ENCODE results near the gene TCF7.

Gene TCF7

DNA sequence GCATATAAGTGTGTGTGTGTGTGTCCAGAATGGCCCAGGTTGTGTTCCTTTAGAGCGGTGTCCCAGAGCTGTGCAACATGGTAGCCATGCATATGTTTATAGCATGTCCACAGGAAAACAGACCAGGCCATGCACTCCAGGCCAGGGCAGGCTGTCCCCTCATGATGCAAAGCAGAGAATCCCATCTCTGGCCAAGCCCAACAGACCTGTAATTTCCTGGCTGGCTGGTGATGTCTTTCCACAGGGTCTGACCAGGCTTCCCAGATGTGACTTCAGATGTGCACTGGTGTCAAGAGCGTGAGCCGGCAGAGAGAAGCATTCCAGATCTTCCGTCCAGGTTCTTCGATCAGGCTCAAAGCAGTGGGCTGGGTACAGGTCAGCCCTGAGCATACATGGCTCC is 21.1 kb upstream of the TCF7 start:
- Histone ChIP-seq H3K36me3 (ENCODE audit: insufficient read depth, low read depth, low read length) (no peaks in the 10 kb centered on the region), H3K4me1 (ENCODE audit: insufficient read depth, low read length) (no peaks in the 10 kb centered on the region), H3K27me3 (ENCODE audit: insufficient read depth, low read length) (peaks cover 16% of the 10 kb centered on the region; the same call in 1 of the 2 replicates), H3K9ac (ENCODE audit: low read depth, low read length) (no peak overlapping the region), H3K9me3 (ENCODE audit: insufficient read depth, low read depth, low read length) (no peaks in the 10 kb centered on the region), H3K4me3 (ENCODE audit: low read length) (no peak overlapping the region), H3K27ac (ENCODE audit: low read length) (no peak overlapping the region)

DNA sequence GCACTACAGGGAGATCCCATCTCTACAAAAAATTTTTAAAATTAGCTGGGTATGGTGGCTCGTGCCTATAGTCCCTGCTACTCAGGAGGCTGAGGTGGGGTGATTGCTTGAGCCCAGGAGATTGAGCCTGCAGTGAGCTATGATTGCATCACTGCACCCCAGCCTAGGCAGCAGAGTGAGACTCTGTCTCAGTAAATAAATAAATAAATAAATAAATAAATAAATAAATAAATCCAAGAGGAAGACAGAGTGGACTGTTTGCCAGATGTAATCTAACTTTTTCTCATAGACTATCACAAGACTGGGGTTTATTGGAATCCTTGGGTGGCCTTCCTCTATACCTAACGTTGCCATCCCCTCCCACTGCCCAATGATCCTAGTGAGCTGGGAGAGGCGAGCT is 19.2 kb upstream of the TCF7 start:
- no peak overlapping the region for H3K4me3 ChIP-seq (ENCODE audit: low read length)
- H3K9me3 ChIP-seq (ENCODE audit: insufficient read depth, low read depth, low read length): no peaks in the 10 kb centered on the region
- peaks cover 11% of the 10 kb centered on the region; the same call in 1 of the 2 replicates for H3K4me1 ChIP-seq (ENCODE audit: insufficient read depth, low read length)
- H3K27me3 ChIP-seq (ENCODE audit: insufficient read depth, low read length): peaks cover 31% of the 10 kb centered on the region; the same call in 1 of the 2 replicates
- no peak overlapping the region for H3K9ac ChIP-seq (ENCODE audit: low read depth, low read length)
- H3K27ac ChIP-seq (ENCODE audit: low read length): no peak overlapping the region
- H3K36me3 ChIP-seq (ENCODE audit: insufficient read depth, low read depth, low read length): no peaks in the 10 kb centered on the region

GRCh38 chr5:134095887-134096589 is 18.4 kb upstream of the TCF7 start:
- Histone ChIP-seq H3K27me3 (ENCODE audit: insufficient read depth, low read length) (peaks cover 37% of the 10 kb centered on the region; the same call in 1 of the 2 replicates), H3K9me3 (ENCODE audit: insufficient read depth, low read depth, low read length) (no peaks in the 10 kb centered on the region), H3K4me1 (ENCODE audit: insufficient read depth, low read length) (peaks cover 18% of the 10 kb centered on the region; the same call in 1 of the 2 replicates), H3K36me3 (ENCODE audit: insufficient read depth, low read depth, low read length) (no peaks in the 10 kb centered on the region), H3K27ac (ENCODE audit: low read length) (no peak overlapping the region), H3K4me3 (ENCODE audit: low read length) (no peak overlapping the region), H3K9ac (ENCODE audit: low read depth, low read length) (no peak overlapping the region)

GRCh38 chr5:134097211-134097749 is 17.2 kb upstream of the TCF7 start:
- Histone ChIP-seq H3K4me1 (ENCODE audit: insufficient read depth, low read length) (peaks cover 23% of the 10 kb centered on the region; the same call in 1 of the 2 replicates), H3K27me3 (ENCODE audit: insufficient read depth, low read length) (peaks cover 45% of the 10 kb centered on the region; the same call in 1 of the 2 replicates)

GRCh38 chr5:134098690-134099089 is 15.8 kb upstream of the TCF7 start:
- Histone ChIP-seq H3K27me3 (ENCODE audit: insufficient read depth, low read length) (peaks cover 45% of the 10 kb centered on the region; the same call in 1 of the 2 replicates), H3K36me3 (ENCODE audit: insufficient read depth, low read depth, low read length) (no peaks in the 10 kb centered on the region), H3K4me3 (ENCODE audit: low read length) (no peak overlapping the region), H3K27ac (ENCODE audit: low read length) (no peak overlapping the region), H3K4me1 (ENCODE audit: insufficient read depth, low read length) (peaks cover 23% of the 10 kb centered on the region; the same call in 1 of the 2 replicates), H3K9me3 (ENCODE audit: insufficient read depth, low read depth, low read length) (no peaks in the 10 kb centered on the region), H3K9ac (ENCODE audit: low read depth, low read length) (no peak overlapping the region)

More at GRCh38 chr5:134097211-134097749, 17.2 kb upstream of the TCF7 start:
- no peak overlapping the region for H3K4me3 ChIP-seq (ENCODE audit: low read length)
- no peaks in the 10 kb centered on the region for H3K9me3 ChIP-seq (ENCODE audit: insufficient read depth, low read depth, low read length)
- no peaks in the 10 kb centered on the region for H3K36me3 ChIP-seq (ENCODE audit: insufficient read depth, low read depth, low read length)
- no peak overlapping the region for H3K27ac ChIP-seq (ENCODE audit: low read length)
- H3K9ac ChIP-seq (ENCODE audit: low read depth, low read length): no peak overlapping the region

DNA sequence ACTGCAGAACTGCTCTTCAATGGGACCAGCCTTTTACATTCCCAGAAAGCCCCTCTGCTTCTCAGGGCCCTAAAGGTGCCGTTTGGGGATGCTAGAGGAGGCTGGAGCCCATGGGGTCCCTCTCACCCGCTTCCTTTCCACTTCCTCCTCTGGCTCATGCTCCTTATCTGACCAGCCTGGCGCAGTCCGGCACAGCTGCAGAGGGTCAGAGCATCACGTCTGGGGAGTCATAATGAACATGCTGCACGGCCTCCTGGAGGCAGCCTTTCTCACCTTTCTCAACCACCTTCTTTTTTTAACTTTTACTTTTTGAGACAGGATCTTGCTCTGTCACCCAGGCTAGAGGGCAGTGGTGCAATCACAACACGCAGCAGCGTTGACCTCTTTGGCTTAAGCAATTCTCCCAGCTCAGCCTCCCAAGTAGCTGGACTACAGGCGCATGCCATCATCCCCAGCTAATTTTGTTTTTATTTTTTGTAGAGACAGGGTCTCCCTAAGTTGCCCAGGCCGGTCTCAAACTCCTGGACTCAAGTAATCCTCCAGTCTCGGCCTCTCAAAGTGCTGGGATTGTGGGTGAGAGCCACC is 15.1 kb upstream of the TCF7 start:
- no peak overlapping the region for H3K27ac ChIP-seq (ENCODE audit: low read length)
- H3K36me3 ChIP-seq (ENCODE audit: insufficient read depth, low read depth, low read length): no peaks in the 10 kb centered on the region
- H3K9ac ChIP-seq (ENCODE audit: low read depth, low read length): no peak overlapping the region
- peaks cover 23% of the 10 kb centered on the region; the same call in 1 of the 2 replicates for H3K4me1 ChIP-seq (ENCODE audit: insufficient read depth, low read length)
- H3K27me3 ChIP-seq (ENCODE audit: insufficient read depth, low read length): peaks cover 45% of the 10 kb centered on the region; the same call in 1 of the 2 replicates
- no peak overlapping the region for H3K4me3 ChIP-seq (ENCODE audit: low read length)
- H3K9me3 ChIP-seq (ENCODE audit: insufficient read depth, low read depth, low read length): no peaks in the 10 kb centered on the region

- no peaks in the 10 kb centered on the region for H3K9me3 ChIP-seq (ENCODE audit: insufficient read depth, low read depth, low read length)
- no peaks in the 10 kb centered on the region for H3K36me3 ChIP-seq (ENCODE audit: insufficient read depth, low read depth, low read length)
- H3K9ac ChIP-seq (ENCODE audit: low read depth, low read length): peak overlapping the region; percentile 13; the same call in 1 of the 2 replicates
- peaks cover 23% of the 10 kb centered on the region; the same call in 1 of the 2 replicates for H3K4me1 ChIP-seq (ENCODE audit: insufficient read depth, low read length)
- no peak overlapping the region for H3K27ac ChIP-seq (ENCODE audit: low read length)
- H3K27me3 ChIP-seq (ENCODE audit: insufficient read depth, low read length): peaks cover 45% of the 10 kb centered on the region; the same call in 1 of the 2 replicates
- H3K4me3 ChIP-seq (ENCODE audit: low read length): peak overlapping the region; percentile 37; the same call in 1 of the 2 replicates
These were observed 14.6 kb upstream of the TCF7 start for GRCh38 chr5:134099939-134100282.

DNA sequence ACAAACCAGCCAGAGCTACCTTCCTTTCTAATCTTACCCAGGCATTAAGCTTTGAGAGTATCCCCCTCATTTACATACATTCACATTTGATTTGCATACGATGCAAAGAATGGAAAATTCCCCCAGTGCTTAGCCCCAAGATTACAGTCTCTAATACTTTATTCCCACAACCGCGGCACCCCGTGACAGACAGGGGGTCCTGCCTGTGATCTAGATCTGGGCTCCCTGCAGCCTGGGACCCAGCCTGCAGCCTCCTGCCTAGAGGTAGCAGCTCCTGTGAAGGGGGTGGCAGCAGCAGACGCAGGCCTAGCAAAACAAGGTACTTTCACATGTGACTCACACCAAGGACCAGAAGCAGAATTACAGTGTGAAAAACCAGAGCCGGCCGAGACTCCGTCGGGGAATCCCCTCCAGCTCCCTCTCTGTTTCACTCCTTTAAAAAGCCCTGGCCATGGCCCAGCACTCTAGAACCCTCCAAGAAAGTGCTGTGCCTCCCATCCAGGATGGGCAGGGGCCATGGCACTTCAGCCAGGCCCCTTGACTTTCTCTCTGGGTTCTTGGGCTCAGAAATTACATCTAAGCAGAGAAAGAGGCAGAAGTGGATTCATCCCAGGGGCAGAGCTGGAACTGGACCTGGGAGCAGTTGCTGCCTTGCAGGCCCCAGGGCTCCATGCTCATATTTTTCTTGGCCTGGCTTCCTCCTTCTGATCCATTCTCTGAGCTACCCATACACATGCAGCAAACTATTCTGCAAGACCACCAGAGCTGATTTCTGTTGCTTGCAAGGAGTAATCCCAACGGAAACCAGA is 14.0 kb upstream of the TCF7 start:
- Histone ChIP-seq H3K4me1 (ENCODE audit: insufficient read depth, low read length) (peaks cover 23% of the 10 kb centered on the region; the same call in 1 of the 2 replicates), H3K27me3 (ENCODE audit: insufficient read depth, low read length) (peaks cover 45% of the 10 kb centered on the region; the same call in 1 of the 2 replicates), H3K36me3 (ENCODE audit: insufficient read depth, low read depth, low read length) (no peaks in the 10 kb centered on the region), H3K27ac (ENCODE audit: low read length) (no peak overlapping the region), H3K9ac (ENCODE audit: low read depth, low read length) (peak overlapping the region; percentile 13; the same call in 1 of the 2 replicates), H3K9me3 (ENCODE audit: insufficient read depth, low read depth, low read length) (no peaks in the 10 kb centered on the region), H3K4me3 (ENCODE audit: low read length) (peak overlapping the region; percentile 37; the same call in 1 of the 2 replicates)

GRCh38 chr5:134101686-134102439 is 12.6 kb upstream of the TCF7 start:
- H3K9ac ChIP-seq (ENCODE audit: low read depth, low read length): no peak overlapping the region
- no peak overlapping the region for H3K4me3 ChIP-seq (ENCODE audit: low read length)
- H3K4me1 ChIP-seq (ENCODE audit: insufficient read depth, low read length): peaks cover 23% of the 10 kb centered on the region; the same call in 1 of the 2 replicates
- no peak overlapping the region for H3K27ac ChIP-seq (ENCODE audit: low read length)
- H3K36me3 ChIP-seq (ENCODE audit: insufficient read depth, low read depth, low read length): no peaks in the 10 kb centered on the region
- H3K9me3 ChIP-seq (ENCODE audit: insufficient read depth, low read depth, low read length): no peaks in the 10 kb centered on the region
- H3K27me3 ChIP-seq (ENCODE audit: insufficient read depth, low read length): peaks cover 42% of the 10 kb centered on the region; the same call in 1 of the 2 replicates

GRCh38 chr5:134103397-134103796 is 11.1 kb upstream of the TCF7 start:
- H3K36me3 ChIP-seq (ENCODE audit: insufficient read depth, low read depth, low read length): no peaks in the 10 kb centered on the region
- H3K9me3 ChIP-seq (ENCODE audit: insufficient read depth, low read depth, low read length): no peaks in the 10 kb centered on the region
- H3K9ac ChIP-seq (ENCODE audit: low read depth, low read length): no peak overlapping the region
- no peak overlapping the region for H3K27ac ChIP-seq (ENCODE audit: low read length)
- H3K4me3 ChIP-seq (ENCODE audit: low read length): no peak overlapping the region
- peaks cover 23% of the 10 kb centered on the region; the same call in 1 of the 2 replicates for H3K4me1 ChIP-seq (ENCODE audit: insufficient read depth, low read length)
- H3K27me3 ChIP-seq (ENCODE audit: insufficient read depth, low read length): peaks cover 28% of the 10 kb centered on the region; the same call in 1 of the 2 replicates

Measured in iPS-20b (cell line).